ENCODE data around the gene SOHLH2.

SOHLH2 gene

GRCh38 chr13:36190771-36191170 lies 23.6 kb downstream of the SOHLH2 start:
- H3K9me2 ChIP-seq (replicated peaks; ENCODE audit: low read depth, low read length), result no peaks in the 10 kb centered on the region
- H3K27me3 ChIP-seq (ENCODE audit: insufficient read depth, low read length, poor library complexity, severe bottlenecking), result no peaks in the 10 kb centered on the region
- TF ChIP-seq EZH2phosphoT487 (IDR thresholded peaks at IDR 0.05; ENCODE audit: borderline replicate concordance), result no peak
- no peak for TF ChIP-seq CTCF (conservative IDR thresholded peaks at IDR 0.05; ENCODE audit: low read length)
- H2AFZ ChIP-seq (ENCODE audit: low read length), result no peak overlapping the region
- no peaks in the 10 kb centered on the region for H3K9me3 ChIP-seq (ENCODE audit: insufficient read depth, low read depth, low read length)
- H3K4me3 ChIP-seq (ENCODE audit: low read length, poor library complexity, severe bottlenecking), result no peak overlapping the region
- H3F3A ChIP-seq (ENCODE audit: low read depth), result no peaks in the 10 kb centered on the region
- no peak overlapping the region for H3K4me2 ChIP-seq (ENCODE audit: low read depth, low read length, poor library complexity, severe bottlenecking)
- H3K36me3 ChIP-seq (ENCODE audit: insufficient read depth, low read length), result no peaks in the 10 kb centered on the region
- H3K9ac ChIP-seq (ENCODE audit: low read depth, low read length, poor library complexity, severe bottlenecking), result no peak overlapping the region
- H3K4me1 ChIP-seq (ENCODE audit: insufficient read depth, low read length, poor library complexity, severe bottlenecking), result no peaks in the 10 kb centered on the region
- H3K79me2 ChIP-seq (ENCODE audit: insufficient read depth, low read length), result no peaks in the 10 kb centered on the region
- H4K20me1 ChIP-seq (ENCODE audit: insufficient read depth, low read length, poor library complexity, severe bottlenecking), result no peaks in the 10 kb centered on the region

DNA sequence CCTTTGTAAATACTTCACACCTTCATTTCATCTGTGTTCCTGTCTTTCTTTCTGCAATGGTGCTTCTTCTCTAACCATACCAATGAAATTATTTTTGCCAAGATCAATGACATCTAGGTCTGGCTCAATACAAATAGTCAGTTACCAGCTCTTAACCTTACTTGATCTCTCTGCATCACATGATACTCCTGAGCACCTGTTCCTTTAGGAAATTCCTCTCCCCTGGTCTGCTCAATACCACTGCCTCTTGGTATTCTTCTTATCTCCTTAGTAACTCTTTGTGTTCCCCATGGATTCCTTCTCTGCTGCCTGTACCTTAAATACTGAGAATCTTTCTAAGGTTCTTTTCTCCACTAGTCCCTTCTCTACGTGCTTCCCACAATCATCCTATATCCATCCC lies 25.9 kb downstream of the SOHLH2 start:
- TF ChIP-seq CTCF (conservative IDR thresholded peaks at IDR 0.05; ENCODE audit: low read length), result no peak
- no peak for TF ChIP-seq EZH2phosphoT487 (IDR thresholded peaks at IDR 0.05; ENCODE audit: borderline replicate concordance)
- Histone ChIP-seq H3K4me2 (ENCODE audit: low read depth, low read length, poor library complexity, severe bottlenecking) (no peak overlapping the region), H3K9me3 (ENCODE audit: insufficient read depth, low read depth, low read length) (no peaks in the 10 kb centered on the region), H3K9ac (ENCODE audit: low read depth, low read length, poor library complexity, severe bottlenecking) (no peak overlapping the region), H2AFZ (ENCODE audit: low read length) (no peak overlapping the region), H3K9me2 (replicated peaks; ENCODE audit: low read depth, low read length) (no peaks in the 10 kb centered on the region), H3K4me1 (ENCODE audit: insufficient read depth, low read length, poor library complexity, severe bottlenecking) (no peaks in the 10 kb centered on the region), H3K36me3 (ENCODE audit: insufficient read depth, low read length) (no peaks in the 10 kb centered on the region), H3K4me3 (ENCODE audit: low read length, poor library complexity, severe bottlenecking) (no peak overlapping the region), H4K20me1 (ENCODE audit: insufficient read depth, low read length, poor library complexity, severe bottlenecking) (no peaks in the 10 kb centered on the region), H3F3A (ENCODE audit: low read depth) (no peaks in the 10 kb centered on the region), H3K79me2 (ENCODE audit: insufficient read depth, low read length) (no peaks in the 10 kb centered on the region), H3K27me3 (ENCODE audit: insufficient read depth, low read length, poor library complexity, severe bottlenecking) (no peaks in the 10 kb centered on the region)

DNA sequence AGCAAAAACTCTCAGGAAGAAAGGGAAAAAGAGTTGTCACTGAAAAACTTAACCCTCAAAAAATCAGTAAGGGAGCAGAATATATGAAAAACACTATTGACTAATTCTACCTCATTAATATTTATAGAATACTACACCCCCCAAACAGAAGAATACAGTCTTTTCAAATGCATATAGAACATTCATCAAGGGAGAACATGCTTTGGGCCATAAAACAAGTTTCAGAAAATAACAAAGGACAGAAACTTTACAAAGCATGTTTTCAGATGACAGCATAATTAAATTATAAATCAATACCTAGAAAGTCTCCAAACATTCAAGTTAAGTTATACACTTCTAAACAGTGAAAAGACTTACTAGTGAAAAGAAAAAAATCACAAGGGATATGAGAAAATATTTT lies 30.5 kb downstream of the SOHLH2 start:
- Histone ChIP-seq H3K4me3 (ENCODE audit: low read length, poor library complexity, severe bottlenecking) (no peak overlapping the region), H4K20me1 (ENCODE audit: insufficient read depth, low read length, poor library complexity, severe bottlenecking) (no peaks in the 10 kb centered on the region), H2AFZ (ENCODE audit: low read length) (no peak overlapping the region)

More for the DNA sequence above, 30.5 kb downstream of the SOHLH2 start:
- no peaks in the 10 kb centered on the region for H3K4me1 ChIP-seq (ENCODE audit: insufficient read depth, low read length, poor library complexity, severe bottlenecking)
- H3K9ac ChIP-seq (ENCODE audit: low read depth, low read length, poor library complexity, severe bottlenecking), result no peak overlapping the region
- no peaks in the 10 kb centered on the region for H3F3A ChIP-seq (ENCODE audit: low read depth)
- no peaks in the 10 kb centered on the region for H3K79me2 ChIP-seq (ENCODE audit: insufficient read depth, low read length)
- H3K9me2 ChIP-seq (replicated peaks; ENCODE audit: low read depth, low read length), result no peaks in the 10 kb centered on the region
- no peaks in the 10 kb centered on the region for H3K9me3 ChIP-seq (ENCODE audit: insufficient read depth, low read depth, low read length)
- TF ChIP-seq EZH2phosphoT487 (IDR thresholded peaks at IDR 0.05; ENCODE audit: borderline replicate concordance) (no peak), CTCF (conservative IDR thresholded peaks at IDR 0.05; ENCODE audit: low read length) (no peak)
- H3K27me3 ChIP-seq (ENCODE audit: insufficient read depth, low read length, poor library complexity, severe bottlenecking), result no peaks in the 10 kb centered on the region
- no peaks in the 10 kb centered on the region for H3K36me3 ChIP-seq (ENCODE audit: insufficient read depth, low read length)
- H3K4me2 ChIP-seq (ENCODE audit: low read depth, low read length, poor library complexity, severe bottlenecking), result no peak overlapping the region
